GM12878 (cell line): ENCODE results near the gene SYT14. TPM values are rescaled to one million over a fixed set of nuclear protein-coding genes. Genes with fewer than 3 reads are reported as not detected.
"Not testable (repeated sequence)": the region's sequence is repeated elsewhere in the genome, so short reads cannot be mapped to it uniquely, and the experiment has no call there.

ENCODE experiments used
- ATAC-seq: fragments of 200-7000 bp; cut with Tn5 transposase; 3 replicates; pipeline ENCODE4 v1.9.1; 2020; ENCODE audit warnings: mild to moderate bottlenecking, moderate library complexity
- BruUV-seq: library from RNA; stranded (reverse); fragments of 400-500 nt; replicated peaks from 2 replicates; lab custom pipeline; 2021; lab: Mats Ljungman, UMichigan
- CTCF ChIA-PET: fragments of 300-600 bp; sonication (Branson Sonifier 250); formaldehyde crosslinking; extraction: SDS; loops from one replicate; lab custom pipeline; 2021; ENCODE audit warnings: inconsistent platforms; lab: Yijun Ruan, JAX
- POLR2A ChIA-PET: fragments of 350-600 bp; formaldehyde crosslinking; extraction: SDS; loops from one replicate; lab custom pipeline; 2021; ENCODE audit warnings: inconsistent platforms; lab: Charles Lee
- RAD21 ChIA-PET: fragments of 300-600 bp; sonication (Branson Sonifier 250); formaldehyde crosslinking; loops from one replicate; lab custom pipeline; 2023; ENCODE audit warnings: antibody characterized with exemption; ENCODE audit not compliant: unreplicated experiment; lab: Charles Lee
- SMC1A ChIA-PET: fragments of 300-600 bp; sonication (Branson Sonifier 250); formaldehyde crosslinking; loops from one replicate; lab custom pipeline; 2023; ENCODE audit not compliant: unreplicated experiment, uncharacterized antibody; lab: Charles Lee
- DNase-seq: peaks from one replicate; pipeline ENCODE4 v3.0.0-alpha.2; 2011; ENCODE audit warnings: low read depth, low spot score
- FAIRE-seq: peaks from 3 replicates; lab custom pipeline; 2011; peaks lifted over from hg19 to GRCh38; lab: Jason Lieb, UNC
- H2AFZ ChIP-seq: 2 replicates; pipeline ENCODE4 v1.6.0; 2011; ENCODE audit warnings: low read depth, low read length, control low read depth; ENCODE audit not compliant: control insufficient read depth
- H3K27ac ChIP-seq: 2 replicates; pipeline ENCODE4 v1.5.1; 2011; ENCODE audit warnings: control low read depth; ENCODE audit not compliant: control insufficient read depth, insufficient read depth
- H3K27me3 ChIP-seq, 2 experiments: replicated peaks in 1 of 2; 2 replicates each; pipeline versions ENCODE4 v1.6.0 to v1.6.1; 2011; ENCODE audit warnings: low read length in 1 of 2; ENCODE audit not compliant: control insufficient read depth in 2 of 2, insufficient read depth in 2 of 2
- H3K36me3 ChIP-seq, 2 experiments: 2 replicates each; pipeline ENCODE4 v1.5.1; 2011; ENCODE audit warnings: low read length in 1 of 2; ENCODE audit not compliant: control insufficient read depth in 2 of 2, insufficient read depth in 2 of 2
- H3K4me1 ChIP-seq: 2 replicates; pipeline ENCODE4 v1.6.1; 2011; ENCODE audit warnings: mild to moderate bottlenecking, low read length, moderate library complexity, mixed read lengths; ENCODE audit not compliant: control insufficient read depth, insufficient read depth
- H3K4me2 ChIP-seq: 2 replicates; pipeline ENCODE4 v1.6.0; 2011; ENCODE audit warnings: control low read depth; ENCODE audit not compliant: control insufficient read depth, insufficient read depth
- H3K4me3 ChIP-seq: fragments of 200-600 bp; sonication (generic); 2 replicates; pipeline ENCODE4 v1.5.1; 2016
- H3K79me2 ChIP-seq: 2 replicates; pipeline ENCODE4 v1.6.0; 2011; ENCODE audit warnings: low read length; ENCODE audit not compliant: control insufficient read depth, insufficient read depth
- H3K9ac ChIP-seq: 2 replicates; pipeline ENCODE4 v1.8.0; 2011; ENCODE audit warnings: low read length, control low read depth, mixed read lengths; ENCODE audit not compliant: control insufficient read depth, insufficient read depth
- H3K9me3 ChIP-seq: replicated peaks from 3 replicates; pipeline ENCODE4 v1.5.1; 2011; ENCODE audit warnings: mild to moderate bottlenecking, low read length; ENCODE audit not compliant: control insufficient read depth, insufficient read depth
- H4K20me1 ChIP-seq: 2 replicates; pipeline ENCODE4 v1.6.0; 2011; ENCODE audit not compliant: control insufficient read depth, insufficient read depth
- LARP7 ChIP-seq: fragments of 450-650 bp; IDR thresholded peaks from 2 replicates; pipeline ENCODE4 v1.6.1; 2017; ENCODE audit warnings: mild to moderate bottlenecking
- WGBS: methylation state at CpG from one replicate; pipeline ENCODE4 v1.1.6; 2016; ENCODE audit warnings: low lambda C conversion rate; ENCODE audit not compliant: insufficient replicate concordance, insufficient coverage; ENCODE audit errors: missing lambda C conversion rate; 5-methylcytosine and 5-hydroxymethylcytosine counted together
- in situ Hi-C: fragments of 300-500 bp; cut with MboI; formaldehyde crosslinking; loops from 9 replicates; pipeline ENCODE4 v1.14.3; 2018; ENCODE audit warnings: mixed read lengths
- intact Hi-C: fragments of 100-400 bp; cut with micrococcal nuclease; formaldehyde crosslinking; loops from one replicate; pipeline ENCODE4 v1.14.2; 2022; ENCODE audit not compliant: unreplicated experiment
- polyA plus RNA-seq, 11 experiments: library from polyadenylated mRNA; depleted of rRNA in 4 of 11; unstranded in 6 of 11; stranded (reverse) in 5 of 11; fragments of >200 nt; fragmentation: Nextera tagmentation in 4 of 11; fragmentation: Illumina TruSeq in 1 of 11; extraction: Ambion mirVana in 4 of 11; extraction: Trizol in 1 of 11; gene quantifications; 1 replicate in 1 of 11; 2 replicates in 10 of 11; pipeline versions ENCODE4 v1.2.1 to v1.2.3, GENCODE V29; 2011 to 2016; ENCODE audit warnings: inconsistent platforms in 2 of 11, missing spikeins in 2 of 11, low read depth in 1 of 11
- total RNA-seq, 4 experiments: library from RNA; depleted of rRNA in 3 of 4; stranded (reverse); fragments of >200 nt in 3 of 4; fragmentation: Illumina TruSeq in 1 of 4; extraction: Trizol in 1 of 4; gene quantifications; 2 replicates each; pipeline versions ENCODE4 v1.2.1 to v1.2.3, GENCODE V29; 2013 to 2021

SYT14 gene
- total and polyA plus RNA-seq, 10 of the 15 experiments (the other 5 are each of a cell fraction or from before 2014, with no cell fraction given) = under 0.01 TPM; not detected in 9

- DNase-seq = no peak
- TF ChIP-seq LARP7 = no peak
- ChIA-PET CTCF (no interaction called here), SMC1A (interaction anchor here (1.2 to 1.4 kb wide), 2 partner anchors 21 to 23 kb away, joined by 5 to 7 read pairs; no protein-coding TSS in a partner anchor), RAD21 (no interaction called here), POLR2A (no interaction called here)
- ATAC-seq = no peak
- no peaks in the 10 kb centered on the region for H3K27me3 ChIP-seq
- no peak overlapping the region for H3K27ac ChIP-seq
- H3K79me2 ChIP-seq = no peaks in the 10 kb centered on the region
- H3K9ac ChIP-seq = no peak overlapping the region
- no peak overlapping the region for H2AFZ ChIP-seq
- intact Hi-C loops = no loop called here
- in situ Hi-C loops = no loop called here
- no peaks in the 10 kb centered on the region for H3K9me3 ChIP-seq
- no peaks in the 10 kb centered on the region for H3K36me3 ChIP-seq
- BruUV-seq = no TSS peak
- no peak overlapping the region for H3K4me2 ChIP-seq
- no peaks in the 10 kb centered on the region; the same call in 1 of the 2 replicates for H4K20me1 ChIP-seq
- no peak for FAIRE-seq
- H3K4me3 ChIP-seq = no peak overlapping the region
- WGBS = 0% methylated on average over 2 of the region's 2 CpGs
- no peaks in the 10 kb centered on the region for H3K4me1 ChIP-seq
These were observed 25.7 kb upstream of the SYT14 start for GRCh38 chr1:209912306-209912705.

- H3K9ac ChIP-seq, FAIRE-seq, H3K27ac ChIP-seq, H3K9me3 ChIP-seq, POLR2A ChIA-PET, H3K4me3 ChIP-seq, H3K27me3 ChIP-seq, H2AFZ ChIP-seq, in situ Hi-C loops, H3K4me2 ChIP-seq, H3K4me1 ChIP-seq, RAD21 ChIA-PET, intact Hi-C loops, CTCF ChIA-PET, DNase-seq, H4K20me1 ChIP-seq, ATAC-seq, BruUV-seq, H3K36me3 ChIP-seq, H3K79me2 ChIP-seq, SMC1A ChIA-PET: not testable (repeated sequence)
- 80% methylated on average over 3 of the region's 12 CpGs for WGBS
These were observed 18.4 kb upstream of the SYT14 start for GRCh38 chr1:209919637-209920036.
